Peyer's patch (tissue), 4 donors: ENCODE data around the gene IQCE.

Source experiments
- POLR2A ChIP-seq, 2 donors: fragments of 450-650 bp; IDR thresholded peaks; one replicate each; pipeline ENCODE4 v1.5.1; 2017; ENCODE audit warnings: antibody characterized with exemption in 2 of 2, mild to moderate bottlenecking in 2 of 2, moderate library complexity in 2 of 2
- TF ChIP-seq, protein P1 (sequence below), 6 experiments: fragments of 450-650 bp in 4 of 6; fragments of 200-600 bp in 2 of 6; sonication (generic) in 1 of 6; IDR thresholded peaks; one replicate each; pipeline ENCODE4 v1.5.1; 2017 to 2019; ENCODE audit warnings: antibody characterized with exemption in 6 of 6, mild to moderate bottlenecking in 3 of 6, moderate library complexity in 1 of 6

DNA sequence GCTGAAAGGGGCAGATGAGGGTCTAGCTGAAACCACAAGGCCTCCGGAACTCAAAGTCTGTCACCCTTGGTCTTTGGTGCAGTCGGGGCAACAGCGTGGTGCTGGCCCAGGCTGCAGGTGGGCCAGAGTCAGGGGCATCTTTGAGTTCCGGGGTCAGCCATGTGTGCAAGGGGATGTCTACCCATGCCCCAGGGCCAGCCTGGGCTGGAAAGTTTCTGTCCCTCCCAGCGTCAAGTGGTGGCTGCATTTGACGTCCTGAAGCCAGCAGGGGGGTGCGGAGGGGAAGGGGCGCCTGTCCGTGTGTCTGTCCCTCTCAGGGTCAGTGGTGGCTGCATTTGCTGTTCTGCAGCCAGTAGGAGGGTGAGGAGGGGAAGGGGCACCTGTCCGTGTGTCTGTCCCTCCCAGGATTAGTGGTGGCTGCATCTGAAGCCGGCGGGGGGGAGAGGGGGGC is 4.1 kb upstream of the IQCE start:
- TF ChIP-seq, protein P1, sequence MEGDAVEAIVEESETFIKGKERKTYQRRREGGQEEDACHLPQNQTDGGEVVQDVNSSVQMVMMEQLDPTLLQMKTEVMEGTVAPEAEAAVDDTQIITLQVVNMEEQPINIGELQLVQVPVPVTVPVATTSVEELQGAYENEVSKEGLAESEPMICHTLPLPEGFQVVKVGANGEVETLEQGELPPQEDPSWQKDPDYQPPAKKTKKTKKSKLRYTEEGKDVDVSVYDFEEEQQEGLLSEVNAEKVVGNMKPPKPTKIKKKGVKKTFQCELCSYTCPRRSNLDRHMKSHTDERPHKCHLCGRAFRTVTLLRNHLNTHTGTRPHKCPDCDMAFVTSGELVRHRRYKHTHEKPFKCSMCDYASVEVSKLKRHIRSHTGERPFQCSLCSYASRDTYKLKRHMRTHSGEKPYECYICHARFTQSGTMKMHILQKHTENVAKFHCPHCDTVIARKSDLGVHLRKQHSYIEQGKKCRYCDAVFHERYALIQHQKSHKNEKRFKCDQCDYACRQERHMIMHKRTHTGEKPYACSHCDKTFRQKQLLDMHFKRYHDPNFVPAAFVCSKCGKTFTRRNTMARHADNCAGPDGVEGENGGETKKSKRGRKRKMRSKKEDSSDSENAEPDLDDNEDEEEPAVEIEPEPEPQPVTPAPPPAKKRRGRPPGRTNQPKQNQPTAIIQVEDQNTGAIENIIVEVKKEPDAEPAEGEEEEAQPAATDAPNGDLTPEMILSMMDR (IDR thresholded peaks at IDR 0.05): no peak
- TF ChIP-seq POLR2A (IDR thresholded peaks at IDR 0.05): no peak
